Activated CD8-positive, alpha-beta memory T cell treated with anti-CD3 and anti-CD28 coated beads, Interleukin-2, amount 50 U/mL, for 48 hours (primary cell): Measurements from ENCODE around the gene SLC17A5.
"Not testable (repeated sequence)": the region's sequence is repeated elsewhere in the genome, so short reads cannot be mapped to it uniquely, and the experiment has no call there.

Source experiments
- DNase-seq: peaks from one replicate; pipeline ENCODE4 v3.0.0-alpha.2; 2020

The SLC17A5 gene

GRCh38 chr6:73613806-73614536, 39.8 kb downstream of the SLC17A5 start:
- no peak for DNase-seq

DNA sequence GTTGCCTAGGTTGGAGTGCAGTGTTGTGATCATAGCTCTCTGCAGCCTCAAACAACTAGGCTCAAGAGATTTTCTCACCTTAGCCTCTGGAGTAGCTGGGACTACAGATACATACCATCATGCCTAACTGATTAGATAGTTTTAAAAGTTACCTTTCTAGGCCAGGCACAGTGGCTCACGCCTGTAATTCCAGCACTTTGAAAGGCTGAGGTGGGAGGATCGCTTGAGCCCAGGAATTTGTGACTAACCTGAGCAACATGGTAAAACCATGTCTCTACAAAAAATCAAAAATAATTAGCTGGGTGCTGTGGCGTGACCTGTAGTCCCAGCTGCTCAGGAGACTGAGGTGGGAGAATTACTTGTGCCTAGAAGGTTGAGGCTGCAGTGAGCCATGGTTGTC, 41.2 kb downstream of the SLC17A5 start:
- no peak for DNase-seq

GRCh38 chr6:73610444-73611275, 43.1 kb downstream of the SLC17A5 start:
- DNase-seq, result no peak

GRCh38 chr6:73608761-73609160, 45.0 kb downstream of the SLC17A5 start:
- no peak for DNase-seq

GRCh38 chr6:73606428-73606827, 47.4 kb downstream of the SLC17A5 start:
- DNase-seq, result no peak

DNA sequence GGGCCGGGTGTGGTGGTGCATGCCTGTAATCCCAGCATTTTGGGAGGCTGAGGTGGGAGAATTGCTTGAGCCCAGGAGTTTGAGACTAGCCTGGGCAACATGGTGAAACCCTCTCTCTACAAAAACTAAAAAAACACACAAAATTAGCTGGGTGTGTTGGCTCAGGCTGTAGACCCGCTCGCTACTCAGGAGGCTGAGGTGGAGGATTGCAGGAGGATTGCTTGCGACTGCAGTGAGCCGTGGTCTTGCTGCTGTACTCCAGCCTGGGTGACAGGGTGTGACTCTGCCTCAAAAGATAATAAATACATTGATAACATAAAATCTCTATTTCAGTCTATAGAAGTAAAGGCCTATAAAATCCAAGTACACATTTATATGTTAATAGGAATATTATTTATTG, 49.3 kb downstream of the SLC17A5 start:
- DNase-seq, result no peak

DNA sequence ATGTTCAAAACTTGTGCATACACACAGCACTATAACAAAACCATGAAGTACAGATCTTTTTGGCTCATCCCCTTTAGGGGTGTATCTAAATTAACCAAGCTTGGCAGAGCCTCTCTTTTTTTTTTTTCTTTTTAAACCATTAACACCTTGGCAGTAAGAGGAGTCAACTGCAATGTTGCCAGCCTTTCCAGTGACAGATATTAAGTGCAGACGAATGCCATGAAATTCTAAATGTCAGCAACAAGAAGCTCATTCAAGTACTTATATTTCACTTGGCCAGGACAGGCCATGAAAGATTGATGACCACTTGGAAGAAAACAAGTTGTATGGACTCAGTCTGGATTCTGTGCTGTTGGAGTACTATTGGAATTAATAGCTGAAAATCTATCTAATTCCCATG, 49.8 kb downstream of the SLC17A5 start:
- DNase-seq, result no peak

GRCh38 chr6:73586416-73586974, 67.3 kb downstream of the SLC17A5 start:
- no peak for DNase-seq

- DNase-seq, result peak; percentile 57
These were observed 68.0 kb downstream of the SLC17A5 start for GRCh38 chr6:73585566-73586415.

GRCh38 chr6:73581293-73581692, 72.5 kb downstream of the SLC17A5 start:
- no peak for DNase-seq

GRCh38 chr6:73580247-73581149, 73.3 kb downstream of the SLC17A5 start:
- peak; percentile 84 for DNase-seq

DNA sequence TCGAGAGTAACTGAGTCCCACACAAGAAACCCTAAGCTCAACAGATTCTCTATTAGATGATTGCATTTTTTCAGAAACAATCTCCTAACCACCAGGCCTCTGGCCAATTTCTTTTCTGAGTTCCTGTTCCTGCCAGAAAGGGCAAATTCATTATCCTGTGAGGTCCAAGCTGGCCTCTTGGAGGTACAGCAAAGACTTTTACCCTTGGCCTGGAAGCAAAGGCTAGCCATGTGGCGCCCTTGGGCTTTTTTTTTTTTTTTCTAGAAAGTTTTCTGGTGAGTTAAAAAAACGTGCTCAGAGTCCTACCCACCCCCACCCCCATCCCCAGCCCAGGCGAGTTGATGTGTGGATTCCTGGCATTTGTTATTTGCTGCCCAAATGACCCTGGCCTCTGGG, 73.9 kb downstream of the SLC17A5 start:
- DNase-seq, result no peak

- no peak for DNase-seq
These were observed 74.4 kb downstream of the SLC17A5 start for GRCh38 chr6:73579389-73579788.

- no peak for DNase-seq
These were observed 76.1 kb downstream of the SLC17A5 start for GRCh38 chr6:73577676-73578075.

- DNase-seq, result not testable (repeated sequence)
These were observed 81.3 kb downstream of the SLC17A5 start for GRCh38 chr6:73572531-73572930.

DNA sequence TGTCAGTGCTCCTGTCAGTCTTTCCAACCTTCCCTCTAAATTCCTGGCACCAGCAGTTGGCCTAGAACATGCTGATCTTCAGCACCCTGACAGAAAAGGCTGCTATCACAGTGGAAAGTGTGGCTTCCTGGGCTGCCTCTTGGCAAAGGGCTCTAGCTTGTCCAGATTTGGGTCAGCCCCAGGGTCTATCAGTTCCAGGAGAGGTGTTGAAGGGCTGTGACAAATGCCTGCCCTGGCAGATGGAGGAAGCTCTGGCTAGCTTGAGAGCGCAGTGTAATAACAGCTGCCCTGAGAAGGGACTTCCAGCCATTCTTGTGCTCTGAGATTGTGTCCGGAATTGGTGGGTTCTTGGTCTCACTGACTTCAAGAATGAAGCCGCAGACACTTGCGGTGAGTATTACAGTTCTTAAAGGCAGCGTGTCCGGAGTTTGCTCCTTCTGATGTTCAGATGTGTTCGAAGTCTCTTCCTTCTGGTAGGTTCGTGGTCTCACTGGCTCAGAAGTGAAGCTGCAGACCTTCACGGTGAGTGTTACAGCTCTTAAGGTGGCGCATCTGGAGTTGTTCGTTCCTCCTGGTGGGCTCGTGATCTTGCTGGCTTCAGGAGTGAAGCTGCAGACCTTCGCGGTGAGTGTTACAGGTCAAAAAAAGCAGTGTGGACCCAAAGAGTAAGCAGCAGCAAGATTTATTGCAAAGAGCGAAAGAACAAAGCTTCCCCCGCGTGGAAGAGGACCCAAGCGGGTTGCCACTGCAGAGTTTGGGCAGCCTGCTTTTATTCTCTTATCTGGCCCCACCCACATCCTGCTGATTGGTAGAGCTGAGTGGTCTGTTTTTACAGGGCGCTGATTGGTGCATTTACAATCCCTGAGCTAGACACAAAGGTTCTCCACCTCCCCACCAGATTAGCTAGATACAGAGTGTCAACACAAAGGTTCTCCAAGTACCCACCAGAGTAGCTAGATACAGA, 82.3 kb downstream of the SLC17A5 start:
- DNase-seq, result not testable (repeated sequence)

- DNase-seq, result no peak
These were observed 84.7 kb downstream of the SLC17A5 start for GRCh38 chr6:73569121-73569520.

DNA sequence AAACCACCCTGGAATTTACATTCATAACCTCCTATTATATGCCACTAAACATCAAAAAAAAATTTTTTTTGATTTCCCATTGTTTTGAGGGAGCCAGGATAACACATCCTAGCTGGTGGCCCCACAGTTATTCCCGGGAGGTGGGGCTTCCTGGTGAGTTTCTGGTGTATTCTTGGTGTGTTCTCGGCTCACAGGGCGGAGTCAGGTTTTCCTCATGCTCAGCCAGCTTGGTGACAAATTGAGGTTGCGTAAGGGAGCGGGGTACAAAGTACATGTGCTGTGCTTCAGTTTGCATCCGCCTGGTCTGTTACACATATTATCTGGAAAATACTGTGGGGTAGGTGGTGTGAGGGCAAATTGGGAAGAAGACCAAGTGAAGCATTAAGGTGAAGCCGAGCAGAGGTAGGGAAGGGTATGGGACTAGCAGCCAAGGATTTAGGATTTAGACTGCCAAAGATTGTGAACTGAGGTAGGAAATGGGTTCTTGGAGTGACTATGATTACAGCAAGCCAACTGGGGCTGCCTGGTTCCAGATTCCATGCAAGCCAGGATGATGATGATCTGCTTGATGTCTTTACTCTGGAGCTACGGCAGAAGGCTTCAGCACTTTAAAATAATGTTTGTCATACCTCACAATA, 86.7 kb downstream of the SLC17A5 start:
- no peak for DNase-seq

- not testable (repeated sequence) for DNase-seq
These were observed 87.3 kb downstream of the SLC17A5 start for GRCh38 chr6:73566486-73566871.
